ENCODE measurements around the gene E2F3.

The E2F3 gene

DNA sequence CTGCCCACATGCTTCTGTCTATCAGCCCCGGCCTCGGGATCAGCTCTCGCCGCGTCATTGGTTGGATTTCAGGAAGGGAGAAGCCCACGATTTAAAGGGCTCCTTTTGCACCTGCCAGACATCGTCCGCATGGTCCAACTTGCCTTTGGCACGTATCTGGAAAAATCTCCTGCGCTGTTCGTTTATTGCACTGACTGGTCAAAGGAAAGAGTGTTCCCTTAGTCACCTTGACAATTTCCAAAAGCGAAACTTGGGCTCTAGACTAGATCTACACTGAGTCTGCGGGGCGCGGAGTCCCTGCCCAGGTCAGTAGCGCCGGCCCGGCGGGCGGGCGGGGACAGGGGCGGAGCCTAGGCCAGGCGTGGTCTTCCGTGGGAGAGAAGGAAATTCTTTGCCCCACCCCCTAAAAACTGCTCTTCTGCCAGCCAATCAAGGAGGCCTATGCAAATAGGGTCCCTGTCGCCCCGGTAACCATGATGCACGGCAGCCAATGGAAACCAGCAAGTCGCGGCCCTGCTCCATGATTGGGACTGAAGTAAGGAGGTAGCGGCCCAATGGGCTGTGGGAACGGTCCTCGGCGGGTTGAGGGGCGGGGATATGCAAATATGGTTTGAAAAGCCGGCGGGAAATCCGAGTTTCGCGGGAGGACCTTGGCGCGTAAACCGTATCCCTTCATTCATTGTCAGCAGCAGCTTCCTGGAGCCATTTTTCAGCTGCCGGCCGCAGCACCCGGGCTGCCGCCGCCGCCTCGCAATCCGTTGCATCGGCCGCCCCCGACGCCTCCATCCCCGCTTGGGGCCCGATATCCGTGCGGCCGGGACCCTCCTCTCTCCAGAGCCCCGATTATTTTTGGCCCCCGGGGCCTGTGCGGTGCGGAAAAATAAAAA, at the start of gene E2F3:
Gene E2F3, plus strand, starts transcription at position 675 of the 887 bp plus-strand sequence. CDS start 354 bp downstream, outside the sequence.
- H3K9ac ChIP-seq (ENCODE audit: low read length) = peak within 1 kb of the TSS; percentile 73

DNA sequence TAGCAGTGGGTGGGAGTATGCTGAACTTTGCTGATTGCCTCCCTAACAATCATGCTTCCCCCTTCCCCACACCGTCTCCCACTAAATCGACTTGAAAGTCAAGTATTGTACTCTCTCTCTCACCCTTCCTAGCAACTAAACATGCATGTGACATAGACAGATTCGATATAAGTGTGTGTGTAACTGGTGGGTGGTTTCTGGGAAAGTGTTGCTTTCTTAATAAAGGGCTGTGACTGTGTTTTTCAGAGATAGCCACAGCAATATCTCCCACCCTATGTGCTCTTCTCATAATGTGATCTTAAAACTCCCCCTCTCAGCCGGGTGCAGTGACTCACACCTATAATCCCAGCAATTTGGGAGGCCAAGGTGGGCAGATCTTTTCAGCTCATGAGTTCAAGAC, 49.3 kb upstream of the E2F3 start:
- Histone ChIP-seq H3K36me3 (ENCODE audit: control insufficient read depth, insufficient read depth, low read length) (no peaks in the 10 kb centered on the region), H3K9ac (ENCODE audit: low read length) (no peak overlapping the region), H3K9me3 (ENCODE audit: control insufficient read depth, low read length) (no peaks in the 10 kb centered on the region), H3K4me3 (ENCODE audit: low read length) (no peak overlapping the region), H3K4me1 (ENCODE audit: control insufficient read depth, insufficient read depth, low read length) (no peaks in the 10 kb centered on the region), H3K27me3 (ENCODE audit: control insufficient read depth, insufficient read depth, low read length) (no peaks in the 10 kb centered on the region)

More for the DNA sequence above, at the start of gene E2F3:
- H3K27me3 ChIP-seq (ENCODE audit: control insufficient read depth, insufficient read depth, low read length) = no peaks in the 10 kb centered on the region
- H3K4me3 ChIP-seq (ENCODE audit: low read length) = peak within 1 kb of the TSS; percentile 82
- no peaks in the 10 kb centered on the region for H3K36me3 ChIP-seq (ENCODE audit: control insufficient read depth, insufficient read depth, low read length)
- no peaks in the 10 kb centered on the region for H3K9me3 ChIP-seq (ENCODE audit: control insufficient read depth, low read length)
- no peaks in the 10 kb centered on the region for H3K4me1 ChIP-seq (ENCODE audit: control insufficient read depth, insufficient read depth, low read length)

DNA sequence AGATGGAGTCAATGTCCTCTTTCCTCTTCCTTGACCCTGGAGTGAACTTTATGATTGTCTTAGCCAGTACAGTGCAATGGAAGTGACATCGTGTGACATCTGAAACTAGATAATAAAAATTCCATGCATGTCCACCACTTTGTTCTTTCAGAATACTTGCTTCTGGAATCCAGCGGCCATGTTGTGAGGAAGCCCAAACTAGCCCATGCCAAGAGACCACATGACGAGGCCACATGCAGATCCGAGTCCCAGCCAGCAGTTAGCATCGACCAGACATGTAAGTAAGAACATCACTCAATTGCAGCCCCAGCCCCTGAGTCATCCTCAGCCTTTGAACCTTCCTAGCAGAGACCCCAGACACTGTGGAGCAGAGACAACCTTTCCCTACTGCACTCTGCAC, 48.5 kb upstream of the E2F3 start:
- no peaks in the 10 kb centered on the region for H3K27me3 ChIP-seq (ENCODE audit: control insufficient read depth, insufficient read depth, low read length)
- H3K4me3 ChIP-seq (ENCODE audit: low read length) = no peak overlapping the region
- H3K9me3 ChIP-seq (ENCODE audit: control insufficient read depth, low read length) = no peaks in the 10 kb centered on the region
- H3K9ac ChIP-seq (ENCODE audit: low read length) = no peak overlapping the region
- H3K36me3 ChIP-seq (ENCODE audit: control insufficient read depth, insufficient read depth, low read length) = no peaks in the 10 kb centered on the region
- H3K4me1 ChIP-seq (ENCODE audit: control insufficient read depth, insufficient read depth, low read length) = no peaks in the 10 kb centered on the region

DNA sequence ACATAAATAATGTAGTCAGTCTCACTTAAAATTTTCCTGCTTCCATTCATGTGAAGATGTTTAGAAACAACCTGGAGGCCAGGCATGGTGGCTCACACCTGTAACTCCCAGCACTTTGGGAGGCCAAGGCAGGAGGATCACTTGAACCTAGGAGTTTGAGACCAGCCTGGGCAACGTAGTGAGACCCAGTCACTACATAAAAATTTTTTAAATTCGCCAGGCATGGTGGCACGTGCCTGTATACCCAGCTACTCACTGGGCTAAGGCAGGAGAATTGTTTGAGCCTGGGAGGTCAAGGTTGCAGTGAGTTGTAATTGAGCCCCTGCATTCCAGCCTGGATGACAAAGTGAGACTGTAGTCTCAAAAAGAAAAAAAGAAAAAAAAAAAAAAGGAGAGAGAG, 47.3 kb upstream of the E2F3 start:
- Histone ChIP-seq H3K9me3 (ENCODE audit: control insufficient read depth, low read length) (no peaks in the 10 kb centered on the region), H3K4me3 (ENCODE audit: low read length) (no peak overlapping the region), H3K27me3 (ENCODE audit: control insufficient read depth, insufficient read depth, low read length) (no peaks in the 10 kb centered on the region), H3K36me3 (ENCODE audit: control insufficient read depth, insufficient read depth, low read length) (no peaks in the 10 kb centered on the region), H3K9ac (ENCODE audit: low read length) (no peak overlapping the region), H3K4me1 (ENCODE audit: control insufficient read depth, insufficient read depth, low read length) (no peaks in the 10 kb centered on the region)

DNA sequence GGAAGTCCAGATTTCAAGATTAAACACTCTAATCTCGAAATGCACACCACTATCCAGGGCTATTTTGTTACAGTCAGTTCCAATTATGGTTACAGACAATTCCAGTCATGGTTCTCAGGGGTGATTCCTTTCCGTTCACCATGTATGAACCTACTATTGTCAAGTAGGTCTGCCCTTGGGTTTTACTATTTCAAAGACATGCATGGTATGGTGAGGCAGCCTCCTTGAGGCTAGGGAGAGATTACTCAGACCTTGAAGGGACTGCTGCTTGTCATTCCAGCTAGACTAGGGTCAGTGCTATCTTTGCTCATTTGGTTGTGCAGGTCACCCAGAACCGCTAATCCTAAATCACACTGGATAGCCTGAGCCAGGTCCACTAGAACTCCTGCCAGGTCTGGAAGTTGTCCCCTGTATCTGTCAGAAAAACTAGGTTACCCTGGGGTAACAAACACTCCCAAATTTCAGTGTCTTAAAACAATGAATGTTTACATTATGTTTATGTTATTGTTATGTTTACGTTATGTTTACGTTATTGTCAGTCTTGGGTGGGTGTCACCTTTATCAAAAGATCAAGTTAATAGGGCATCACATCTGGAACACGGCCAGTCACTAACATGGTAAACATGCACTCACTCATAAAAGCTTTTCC, 41.1 kb upstream of the E2F3 start:
- no peaks in the 10 kb centered on the region for H3K9me3 ChIP-seq (ENCODE audit: control insufficient read depth, low read length)
- H3K27me3 ChIP-seq (ENCODE audit: control insufficient read depth, insufficient read depth, low read length) = no peaks in the 10 kb centered on the region
- no peaks in the 10 kb centered on the region for H3K4me1 ChIP-seq (ENCODE audit: control insufficient read depth, insufficient read depth, low read length)
- no peaks in the 10 kb centered on the region for H3K36me3 ChIP-seq (ENCODE audit: control insufficient read depth, insufficient read depth, low read length)
- H3K4me3 ChIP-seq (ENCODE audit: low read length) = no peak overlapping the region
- no peak overlapping the region for H3K9ac ChIP-seq (ENCODE audit: low read length)

DNA sequence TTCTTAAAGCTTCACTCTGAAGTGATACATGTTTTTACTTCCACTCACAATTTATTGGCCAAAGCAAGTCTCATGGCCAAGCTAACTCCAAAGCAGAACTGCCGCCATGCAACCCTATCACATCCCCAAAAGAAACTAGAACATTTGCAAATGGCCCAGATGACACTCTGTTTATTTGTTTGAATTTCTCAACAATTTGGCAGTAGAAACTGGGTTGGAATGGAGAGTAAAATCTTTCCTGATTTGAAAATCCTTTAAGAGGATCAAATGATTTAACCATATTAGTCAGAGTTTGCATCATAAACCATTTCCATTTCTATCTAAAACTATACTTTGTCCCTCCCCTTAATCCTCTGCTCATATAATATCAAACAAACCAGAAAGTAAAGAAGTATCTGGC, 39.1 kb upstream of the E2F3 start:
- no peaks in the 10 kb centered on the region for H3K4me1 ChIP-seq (ENCODE audit: control insufficient read depth, insufficient read depth, low read length)
- H3K4me3 ChIP-seq (ENCODE audit: low read length) = no peak overlapping the region
- no peak overlapping the region for H3K9ac ChIP-seq (ENCODE audit: low read length)
- H3K9me3 ChIP-seq (ENCODE audit: control insufficient read depth, low read length) = no peaks in the 10 kb centered on the region
- no peaks in the 10 kb centered on the region for H3K27me3 ChIP-seq (ENCODE audit: control insufficient read depth, insufficient read depth, low read length)
- H3K36me3 ChIP-seq (ENCODE audit: control insufficient read depth, insufficient read depth, low read length) = no peaks in the 10 kb centered on the region

DNA sequence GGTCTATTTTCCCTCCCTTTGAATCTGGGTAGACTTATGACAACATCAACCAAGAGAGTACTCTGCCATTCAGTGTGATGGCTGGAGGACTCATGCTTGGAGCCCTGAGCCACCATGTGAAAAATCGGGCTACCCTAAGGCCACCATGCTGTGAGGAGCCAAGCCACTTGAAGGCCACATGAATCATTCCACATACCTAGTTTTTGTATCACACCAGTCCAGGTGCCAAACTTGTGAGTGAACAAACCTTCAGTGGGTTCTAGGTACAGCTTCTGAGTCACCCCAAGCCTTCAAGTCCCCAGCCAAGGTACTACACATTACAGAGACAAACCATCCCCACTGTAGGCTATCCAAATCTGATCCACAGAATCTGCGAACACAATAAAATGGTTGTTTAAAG, 37.4 kb upstream of the E2F3 start:
- Histone ChIP-seq H3K9ac (ENCODE audit: low read length) (no peak overlapping the region), H3K9me3 (ENCODE audit: control insufficient read depth, low read length) (no peaks in the 10 kb centered on the region), H3K36me3 (ENCODE audit: control insufficient read depth, insufficient read depth, low read length) (no peaks in the 10 kb centered on the region), H3K4me1 (ENCODE audit: control insufficient read depth, insufficient read depth, low read length) (no peaks in the 10 kb centered on the region), H3K4me3 (ENCODE audit: low read length) (no peak overlapping the region), H3K27me3 (ENCODE audit: control insufficient read depth, insufficient read depth, low read length) (no peaks in the 10 kb centered on the region)

DNA sequence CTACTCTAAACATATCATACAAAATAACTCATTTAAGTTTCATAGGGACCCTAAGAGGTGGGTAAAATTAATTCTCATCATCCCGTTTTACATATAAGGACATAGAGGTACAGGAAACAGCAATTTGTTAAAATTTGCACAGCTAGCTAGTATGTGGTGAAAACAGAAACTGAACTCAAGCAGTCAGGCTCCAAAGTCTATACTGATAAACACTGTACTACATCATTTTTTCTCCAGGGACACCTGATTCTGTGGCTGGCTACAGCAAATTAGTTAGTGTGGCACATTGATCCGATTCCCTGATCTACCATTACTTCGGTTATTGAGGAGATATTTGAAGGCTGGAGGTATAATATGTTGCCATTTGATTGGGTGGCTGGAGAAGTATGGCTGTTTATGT, 36.2 kb upstream of the E2F3 start:
- Histone ChIP-seq H3K36me3 (ENCODE audit: control insufficient read depth, insufficient read depth, low read length) (no peaks in the 10 kb centered on the region), H3K4me1 (ENCODE audit: control insufficient read depth, insufficient read depth, low read length) (no peaks in the 10 kb centered on the region), H3K9ac (ENCODE audit: low read length) (no peak overlapping the region), H3K9me3 (ENCODE audit: control insufficient read depth, low read length) (no peaks in the 10 kb centered on the region), H3K4me3 (ENCODE audit: low read length) (no peak overlapping the region), H3K27me3 (ENCODE audit: control insufficient read depth, insufficient read depth, low read length) (no peaks in the 10 kb centered on the region)

DNA sequence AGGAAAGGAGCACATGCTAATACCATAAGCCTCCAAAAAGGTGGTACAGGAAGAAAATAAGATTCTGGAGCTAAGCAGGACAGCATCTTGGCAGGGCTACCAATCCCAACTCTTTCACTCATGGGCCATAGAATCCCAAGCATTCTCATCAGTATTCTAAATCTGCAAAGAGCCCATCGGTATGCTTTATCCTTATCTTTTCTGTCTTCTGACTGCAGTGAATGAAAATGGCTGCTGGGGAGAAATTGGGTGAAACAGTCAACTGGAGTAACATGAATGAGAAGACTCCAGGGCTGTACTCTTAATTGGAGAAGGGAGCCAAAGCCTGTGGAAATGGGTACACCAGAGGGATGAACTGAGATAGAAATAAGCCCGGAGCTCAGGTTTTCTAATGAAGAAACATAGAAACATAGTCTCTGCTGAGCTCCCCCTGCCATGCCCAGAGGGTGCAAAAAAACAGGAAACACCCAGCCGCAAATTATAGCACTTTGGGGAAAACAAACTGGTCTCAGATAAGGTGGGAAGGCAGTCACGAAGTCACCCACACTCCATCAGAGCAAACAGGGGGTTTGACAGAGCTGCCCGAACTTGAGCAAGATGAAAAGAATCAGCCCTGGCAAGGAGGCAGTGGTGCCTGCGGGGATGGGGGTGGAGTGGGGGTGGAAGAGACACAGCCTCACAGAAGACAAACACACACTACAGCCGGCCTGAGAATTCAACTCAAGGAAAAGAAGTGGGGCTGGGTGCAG, 35.4 kb upstream of the E2F3 start:
- Histone ChIP-seq H3K36me3 (ENCODE audit: control insufficient read depth, insufficient read depth, low read length) (no peaks in the 10 kb centered on the region), H3K4me1 (ENCODE audit: control insufficient read depth, insufficient read depth, low read length) (no peaks in the 10 kb centered on the region), H3K27me3 (ENCODE audit: control insufficient read depth, insufficient read depth, low read length) (no peaks in the 10 kb centered on the region), H3K9ac (ENCODE audit: low read length) (no peak overlapping the region), H3K4me3 (ENCODE audit: low read length) (no peak overlapping the region), H3K9me3 (ENCODE audit: control insufficient read depth, low read length) (no peaks in the 10 kb centered on the region)

DNA sequence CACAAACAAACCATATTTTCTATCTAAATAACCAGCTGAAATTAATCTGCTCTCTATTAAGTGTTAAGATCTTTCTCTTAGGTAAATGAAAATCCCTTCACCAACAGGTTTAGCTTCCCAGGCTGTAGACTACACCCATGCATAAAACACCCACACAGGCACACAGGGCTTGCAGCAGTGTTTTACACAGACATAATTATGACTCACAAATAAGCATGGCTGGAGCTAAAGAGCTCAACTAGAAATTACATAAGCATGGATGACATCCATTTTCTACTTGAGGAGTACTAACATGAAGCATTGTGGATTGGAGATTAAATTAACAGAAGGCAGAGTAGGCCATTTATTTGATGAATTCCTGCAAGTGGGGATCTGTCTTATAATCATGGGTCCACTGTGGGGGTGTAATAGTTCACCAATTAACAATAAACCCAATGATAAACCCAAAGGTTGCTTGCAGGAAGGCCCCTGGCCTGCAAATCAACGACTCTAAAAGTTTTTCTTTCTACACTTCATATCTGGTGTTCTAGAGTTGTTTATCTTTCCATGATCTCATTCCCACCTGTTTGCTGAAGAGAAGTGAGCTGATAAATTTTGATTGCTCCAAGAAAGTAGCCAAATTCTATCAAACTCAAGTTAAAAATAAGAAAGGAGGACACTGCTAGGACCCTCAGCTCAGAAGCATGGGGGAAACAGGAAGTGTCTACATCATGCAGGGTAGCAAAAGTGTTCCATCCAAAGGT, 33.8 kb upstream of the E2F3 start:
- no peak overlapping the region for H3K9ac ChIP-seq (ENCODE audit: low read length)
- no peaks in the 10 kb centered on the region for H3K27me3 ChIP-seq (ENCODE audit: control insufficient read depth, insufficient read depth, low read length)
- no peaks in the 10 kb centered on the region for H3K4me1 ChIP-seq (ENCODE audit: control insufficient read depth, insufficient read depth, low read length)
- no peaks in the 10 kb centered on the region for H3K36me3 ChIP-seq (ENCODE audit: control insufficient read depth, insufficient read depth, low read length)
- H3K4me3 ChIP-seq (ENCODE audit: low read length) = no peak overlapping the region
- H3K9me3 ChIP-seq (ENCODE audit: control insufficient read depth, low read length) = no peaks in the 10 kb centered on the region

DNA sequence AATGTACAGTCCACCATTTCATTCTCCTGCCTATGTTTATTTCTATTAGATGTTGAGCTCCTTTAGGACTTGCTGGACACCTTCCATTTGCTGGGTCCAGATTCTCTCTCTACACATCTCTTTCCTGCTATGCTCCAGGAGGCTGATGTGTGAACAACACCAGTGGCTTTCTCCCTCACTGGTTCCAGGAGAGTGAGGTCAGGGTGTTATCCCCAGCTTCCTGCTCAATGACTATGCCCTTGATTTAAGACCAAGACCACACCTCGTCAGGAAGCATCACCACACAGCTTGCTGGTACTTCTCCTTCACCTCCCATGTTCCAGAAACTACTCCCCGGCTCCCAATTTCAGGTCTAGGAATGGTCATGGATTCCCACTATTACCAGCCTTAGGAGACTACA, 31.3 kb upstream of the E2F3 start:
- Histone ChIP-seq H3K9me3 (ENCODE audit: control insufficient read depth, low read length) (no peaks in the 10 kb centered on the region), H3K36me3 (ENCODE audit: control insufficient read depth, insufficient read depth, low read length) (no peaks in the 10 kb centered on the region), H3K4me3 (ENCODE audit: low read length) (no peak overlapping the region), H3K27me3 (ENCODE audit: control insufficient read depth, insufficient read depth, low read length) (no peaks in the 10 kb centered on the region), H3K4me1 (ENCODE audit: control insufficient read depth, insufficient read depth, low read length) (no peaks in the 10 kb centered on the region), H3K9ac (ENCODE audit: low read length) (no peak overlapping the region)
